H9 (cell line): ENCODE results near the gene TMF1. TPM values are rescaled to one million over a fixed set of nuclear protein-coding genes. Genes with fewer than 3 reads are reported as not detected.

Experiments
- DNase-seq: peaks from one replicate; pipeline ENCODE4 v3.0.0-alpha.2; 2017
- H2AFZ ChIP-seq: one replicate; pipeline ENCODE4 v1.6.1; 2013; ENCODE audit warnings: mild to moderate bottlenecking, low read length, control low read depth, moderate library complexity
- H2AK5ac ChIP-seq: 2 replicates; pipeline ENCODE4 v1.6.1; 2013; ENCODE audit warnings: low read length, control low read depth, mixed read lengths; ENCODE audit not compliant: insufficient read length
- H2BK120ac ChIP-seq: one replicate; pipeline ENCODE4 v1.6.1; 2013; ENCODE audit warnings: low read depth, mild to moderate bottlenecking, low read length, control low read depth, inconsistent platforms; ENCODE audit not compliant: poor library complexity, severe bottlenecking
- H2BK12ac ChIP-seq: 2 replicates; pipeline ENCODE4 v1.6.1; 2013; ENCODE audit warnings: low read length, control low read depth, mixed read lengths, low read depth; ENCODE audit not compliant: insufficient read length
- H2BK15ac ChIP-seq: 2 replicates; pipeline ENCODE4 v1.6.1; 2013; ENCODE audit warnings: low read depth, low read length, control low read depth
- H2BK20ac ChIP-seq: one replicate; pipeline ENCODE4 v1.6.1; 2013; ENCODE audit warnings: low read depth, mild to moderate bottlenecking, low read length, control low read depth, inconsistent platforms; ENCODE audit not compliant: poor library complexity, severe bottlenecking
- H2BK5ac ChIP-seq: 2 replicates; pipeline ENCODE4 v1.6.1; 2013; ENCODE audit warnings: low read length, control low read depth, mixed read lengths; ENCODE audit not compliant: insufficient read length
- H3K14ac ChIP-seq: 2 replicates; pipeline ENCODE4 v1.6.1; 2013; ENCODE audit warnings: low read length, control low read depth; ENCODE audit not compliant: insufficient read depth
- H3K18ac ChIP-seq: 2 replicates; pipeline ENCODE4 v1.6.1; 2013; ENCODE audit warnings: low read depth, mild to moderate bottlenecking, mixed read lengths, low read length, control low read depth; ENCODE audit not compliant: insufficient read length
- H3K23ac ChIP-seq: 2 replicates; pipeline ENCODE4 v1.6.1; 2013; ENCODE audit warnings: low read length, control low read depth, mixed read lengths, low read depth; ENCODE audit not compliant: insufficient read length
- H3K23me2 ChIP-seq: 2 replicates; pipeline ENCODE4 v1.6.1; 2013; ENCODE audit warnings: low read depth, mild to moderate bottlenecking, mixed read lengths, low read length, control low read depth; ENCODE audit not compliant: insufficient read length, poor library complexity, severe bottlenecking
- H3K27ac ChIP-seq: 2 replicates; pipeline ENCODE4 v1.5.1; 2013; ENCODE audit warnings: low read length, control low read depth, mixed read lengths, low read depth; ENCODE audit not compliant: insufficient read length
- H3K27me3 ChIP-seq: 2 replicates; pipeline ENCODE4 v1.6.1; 2013; ENCODE audit warnings: low read length, control low read depth, inconsistent platforms; ENCODE audit not compliant: insufficient read depth
- H3K4ac ChIP-seq: 2 replicates; pipeline ENCODE4 v1.6.1; 2013; ENCODE audit warnings: low read depth, mild to moderate bottlenecking, control low read depth, inconsistent platforms, low read length, moderate library complexity
- H3K4me1 ChIP-seq: 2 replicates; pipeline ENCODE4 v1.6.1; 2013; ENCODE audit warnings: low read length, control low read depth, inconsistent platforms; ENCODE audit not compliant: insufficient read depth
- H3K4me2 ChIP-seq: 2 replicates; pipeline ENCODE4 v1.6.1; 2013; ENCODE audit warnings: low read length, control low read depth, mixed read lengths; ENCODE audit not compliant: insufficient read length, insufficient read depth
- H3K56ac ChIP-seq: 2 replicates; pipeline ENCODE4 v1.6.1; 2013; ENCODE audit warnings: low read depth, mild to moderate bottlenecking, mixed read lengths, low read length, control low read depth; ENCODE audit not compliant: insufficient read length
- H3K79me1 ChIP-seq: 2 replicates; pipeline ENCODE4 v1.6.1; 2013; ENCODE audit warnings: low read depth, mild to moderate bottlenecking, moderate library complexity, low read length, control low read depth, inconsistent platforms; ENCODE audit not compliant: insufficient read depth, poor library complexity, severe bottlenecking
- H3K79me2 ChIP-seq: 2 replicates; pipeline ENCODE4 v1.6.1; 2013; ENCODE audit warnings: low read length, control low read depth, inconsistent platforms; ENCODE audit not compliant: insufficient read depth
- H3K9ac ChIP-seq: 2 replicates; pipeline ENCODE4 v1.6.1; 2013; ENCODE audit warnings: low read length, control low read depth, mixed read lengths; ENCODE audit not compliant: insufficient read length; ENCODE audit errors: extremely low read depth
- H3K9me3 ChIP-seq: one replicate; pipeline ENCODE4 v1.6.1; 2013; ENCODE audit warnings: low read depth, low read length, inconsistent platforms; ENCODE audit not compliant: control insufficient read depth
- H3T11ph ChIP-seq: one replicate; pipeline ENCODE4 v1.6.1; 2013; ENCODE audit warnings: mild to moderate bottlenecking, low read length, control low read depth, inconsistent platforms
- H4K20me1 ChIP-seq: one replicate; pipeline ENCODE4 v1.6.1; 2013; ENCODE audit not compliant: control insufficient read depth, insufficient read length, insufficient read depth
- H4K5ac ChIP-seq: 2 replicates; pipeline ENCODE4 v1.6.1; 2013; ENCODE audit warnings: low read depth, mild to moderate bottlenecking, mixed read lengths, low read length, control low read depth; ENCODE audit not compliant: insufficient read length
- H4K8ac ChIP-seq: replicated peaks from 2 replicates; pipeline ENCODE4 v1.6.1; 2013; ENCODE audit warnings: low read length, control low read depth, mixed read lengths, low read depth; ENCODE audit not compliant: insufficient read length
- H4K91ac ChIP-seq: 2 replicates; pipeline ENCODE4 v1.6.1; 2013; ENCODE audit warnings: low read depth, mild to moderate bottlenecking, moderate library complexity, mixed read lengths, low read length, control low read depth; ENCODE audit not compliant: insufficient read length
- H3K27ac Mint-ChIP-seq, 3 experiments: 2 replicates in 2 of 3; 3 replicates in 1 of 3; pipeline ENCODE4 v1.8.0; 2020 to 2021; ENCODE audit warnings: mixed read lengths in 3 of 3, mild to moderate bottlenecking in 1 of 3, moderate library complexity in 1 of 3
- H3K27me3 Mint-ChIP-seq: 2 replicates; pipeline ENCODE4 v1.8.0; 2021; ENCODE audit warnings: low read depth, mild to moderate bottlenecking, moderate library complexity, mixed read lengths
- H3K36me3 Mint-ChIP-seq, 3 experiments: 2 replicates in 2 of 3; 3 replicates in 1 of 3; pipeline ENCODE4 v1.8.0; 2020 to 2021; ENCODE audit warnings: low read depth in 3 of 3, mixed read lengths in 3 of 3; ENCODE audit not compliant: insufficient read depth in 1 of 3
- H3K4me1 Mint-ChIP-seq, 2 experiments: 2 replicates each; pipeline ENCODE4 v1.8.0; 2020; ENCODE audit warnings: mixed read lengths in 2 of 2
- H3K4me3 Mint-ChIP-seq, 2 experiments: 2 replicates in 1 of 2; 3 replicates in 1 of 2; pipeline ENCODE4 v1.8.0; 2020 to 2021; ENCODE audit warnings: mild to moderate bottlenecking in 2 of 2, mixed read lengths in 2 of 2, moderate library complexity in 1 of 2
- H3K9me3 Mint-ChIP-seq, 2 experiments: 2 replicates in 1 of 2; 3 replicates in 1 of 2; pipeline ENCODE4 v1.8.0; 2020; ENCODE audit warnings: mild to moderate bottlenecking in 2 of 2, mixed read lengths in 2 of 2, moderate library complexity in 1 of 2
- CTCF ChIP-seq: fragments of 200-600 bp; sonication (generic); conservative IDR thresholded peaks from 3 replicates; pipeline ENCODE4 v1.8.0; 2021; ENCODE audit warnings: antibody characterized with exemption, mild to moderate bottlenecking
- WGBS: extraction: QIAGEN DNeasy Blood & Tissue Kit; methylation state at CpG from one replicate; pipeline ENCODE4 v1.1.7; 2013; ENCODE audit warnings: missing lambda C conversion rate, low lambda C conversion rate, mixed read lengths; ENCODE audit not compliant: insufficient read length; ENCODE audit errors: extremely low coverage; 5-methylcytosine and 5-hydroxymethylcytosine counted together
- total RNA-seq: library from RNA; stranded (reverse); gene quantifications from 2 replicates; pipeline ENCODE4 v1.2.1, GENCODE V29; 2021

Gene TMF1
- total RNA-seq, 1 experiment from 2014 or later: 21.9 TPM

DNA sequence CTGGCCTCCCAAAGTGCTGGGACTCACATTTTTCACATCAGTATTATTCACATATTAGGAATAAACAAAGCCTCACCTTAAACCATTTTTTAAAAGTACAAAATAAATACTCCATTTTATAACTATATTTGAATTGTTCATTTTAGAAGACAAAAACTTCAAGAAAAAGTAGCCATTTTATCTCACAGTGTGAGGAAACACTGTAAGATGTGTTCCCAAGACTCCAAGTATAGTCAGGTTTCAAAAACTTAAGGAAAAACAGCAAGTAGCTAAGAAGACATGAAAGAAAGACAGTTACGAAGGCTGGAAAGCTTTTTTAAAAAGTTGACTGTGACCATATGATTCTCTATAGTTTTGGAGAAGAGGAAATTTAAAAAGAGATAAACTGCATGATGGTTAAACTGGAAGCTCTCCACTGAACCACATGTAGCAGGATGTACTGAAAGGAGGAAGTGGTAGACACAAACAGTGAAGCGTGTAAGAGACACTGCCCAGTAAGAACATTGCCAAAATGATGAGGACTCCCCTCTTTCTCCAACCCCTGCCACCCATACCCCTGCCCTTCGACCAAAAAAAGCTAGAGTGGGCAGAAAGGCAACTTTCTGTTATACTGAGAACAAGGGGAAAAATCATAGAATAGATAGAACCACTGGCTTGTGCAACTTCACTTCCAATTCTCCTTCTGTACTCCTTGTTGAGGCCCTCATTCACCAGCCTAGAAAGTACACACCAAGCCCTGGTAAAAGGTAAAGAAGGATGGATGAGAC, 6.2 kb upstream of the TMF1 start:
- Histone ChIP-seq H2BK120ac (no peak overlapping the region), H3K9me3 (no peaks in the 10 kb centered on the region), H2BK15ac (no peak overlapping the region), H3K14ac (no peak overlapping the region), H3K23me2 (no peaks in the 10 kb centered on the region), H3K4ac (no peak overlapping the region), H3K27me3 (no peaks in the 10 kb centered on the region), H3K23ac (no peak overlapping the region), H2BK12ac (no peak overlapping the region), H3T11ph (no peak overlapping the region), H3K79me1 (no peaks in the 10 kb centered on the region), H3K4me1 (no peaks in the 10 kb centered on the region), H3K4me2 (no peak overlapping the region), H3K9ac (no peak overlapping the region), H4K8ac (no peak overlapping the region), H4K91ac (no peak overlapping the region), H4K20me1 (no peaks in the 10 kb centered on the region), H2BK5ac (no peak overlapping the region), H4K5ac (no peak overlapping the region), H2AK5ac (no peak overlapping the region), H3K27ac (no peak overlapping the region), H2BK20ac (no peak overlapping the region), H3K79me2 (no peaks in the 10 kb centered on the region), H3K56ac (no peak overlapping the region), H3K18ac (no peak overlapping the region), H2AFZ (no peak overlapping the region)
- Mint-ChIP-seq H3K4me3 (no peak overlapping the region), H3K36me3 (peaks cover 33 to 73% (median 69%) of the 10 kb centered on the region in 3 experiments), H3K9me3 (no peaks in the 10 kb centered on the region), H3K4me1 (no peaks in the 10 kb centered on the region), H3K27me3 (no peaks in the 10 kb centered on the region), H3K27ac (no peak overlapping the region)
- WGBS: no CpG with 5 or more reads among the region's 3 CpGs
- no peak for TF ChIP-seq CTCF
- DNase-seq: no peak
